Brain microvascular endothelial cell (primary cell): ENCODE data around the gene IL1R2.

Source experiments
- DNase-seq: peaks from one replicate; pipeline ENCODE4 v3.0.0-alpha.2; 2020
- H3K27ac ChIP-seq: fragments of 250-450 bp; sonication (Bioruptor Pico); 2 replicates; pipeline ENCODE4 v1.5.1; 2020; ENCODE audit warnings: mild to moderate bottlenecking, moderate library complexity
- H3K27me3 ChIP-seq: fragments of 250-450 bp; sonication (Bioruptor Pico); replicated peaks from 2 replicates; pipeline ENCODE4 v1.5.1; 2020; ENCODE audit warnings: mild to moderate bottlenecking
- H3K36me3 ChIP-seq: fragments of 250-450 bp; sonication (Bioruptor Pico); replicated peaks from 2 replicates; pipeline ENCODE4 v1.5.1; 2020; ENCODE audit warnings: mild to moderate bottlenecking
- H3K4me3 ChIP-seq: 2 replicates; pipeline ENCODE4 v1.5.1; 2011; ENCODE audit warnings: low read depth, mild to moderate bottlenecking, control low read depth, low read length, moderate library complexity
- CTCF ChIP-seq: IDR thresholded peaks from 2 replicates; pipeline ENCODE4 v1.5.1; 2011; ENCODE audit warnings: low read depth, mild to moderate bottlenecking, moderate library complexity, low read length, control low read depth, inconsistent platforms; ENCODE audit errors: missing control alignments
- in situ Hi-C: cut with HindIII; loops from 2 replicates; pipeline ENCODE4 v1.10.0; 2017; ENCODE audit warnings: low sequenced_read_pairs, low pct_ligation_motif_present

IL1R2 gene

GRCh38 chr2:102053096-102053495 lies 61.3 kb downstream of the IL1R2 start:
- DNase-seq, result no peak
- Histone ChIP-seq H3K4me3 (no peak overlapping the region), H3K27ac (no peak overlapping the region), H3K36me3 (no peaks in the 10 kb centered on the region), H3K27me3 (no peaks in the 10 kb centered on the region)
- TF ChIP-seq CTCF, result no peak
- in situ Hi-C loops, result no loop called here

GRCh38 chr2:102055346-102055990 lies 63.7 kb downstream of the IL1R2 start:
- H3K4me3 ChIP-seq, result no peak overlapping the region
- H3K36me3 ChIP-seq, result no peaks in the 10 kb centered on the region
- no peak for TF ChIP-seq CTCF
- DNase-seq, result no peak
- in situ Hi-C loops, result no loop called here
- H3K27ac ChIP-seq, result no peak overlapping the region
- no peaks in the 10 kb centered on the region for H3K27me3 ChIP-seq

- Histone ChIP-seq H3K4me3 (no peak overlapping the region), H3K36me3 (no peaks in the 10 kb centered on the region), H3K27me3 (no peaks in the 10 kb centered on the region), H3K27ac (no peak overlapping the region)
- DNase-seq, result no peak
- TF ChIP-seq CTCF, result no peak
- in situ Hi-C loops, result no loop called here
These were observed 64.4 kb downstream of the IL1R2 start for GRCh38 chr2:102056079-102056581.

- Histone ChIP-seq H3K27ac (no peak overlapping the region), H3K36me3 (no peaks in the 10 kb centered on the region), H3K4me3 (no peak overlapping the region), H3K27me3 (no peaks in the 10 kb centered on the region)
- in situ Hi-C loops, result no loop called here
- TF ChIP-seq CTCF, result no peak
- DNase-seq, result no peak
These were observed 65.9 kb downstream of the IL1R2 start for GRCh38 chr2:102057502-102058292.

GRCh38 chr2:102058293-102058833 lies 66.6 kb downstream of the IL1R2 start:
- Histone ChIP-seq H3K27ac (no peak overlapping the region), H3K36me3 (no peaks in the 10 kb centered on the region), H3K27me3 (no peaks in the 10 kb centered on the region), H3K4me3 (no peak overlapping the region)
- TF ChIP-seq CTCF, result no peak
- in situ Hi-C loops, result no loop called here
- DNase-seq, result no peak
